ENCODE results near the gene NAV1.

- TF ChIP-seq CTCF (IDR thresholded peaks at IDR 0.05; ENCODE audit: control extremely low read depth in 1 of 3, insufficient read depth in 1 of 3, low read depth in 1 of 3, low read length in 3 of 3) (no peak), CREB1 (IDR thresholded peaks at IDR 0.05) (no peak), PHF8 (conservative IDR thresholded peaks at IDR 0.05; ENCODE audit: low read depth, low read length) (no peak), GTF2F1 (IDR thresholded peaks at IDR 0.05; ENCODE audit: borderline replicate concordance, low read depth, low read length) (no peak), JUN (IDR thresholded peaks at IDR 0.05; ENCODE audit: low read depth, low read length) (no peak), SP2 (IDR thresholded peaks at IDR 0.05; ENCODE audit: low read length) (no peak)
Observed at GRCh38 chr1:201535046-201535918, 3.6 kb upstream of the NAV1 start.

All from H1 (cell line).